Osteocyte (in vitro differentiated cells): ENCODE data around the gene VPS13A. TPM values are rescaled to one million over a fixed set of nuclear protein-coding genes. Genes with fewer than 3 reads are reported as not detected.

Source experiments
- DNase-seq: peaks from one replicate; pipeline ENCODE4 v3.0.0; 2021; ENCODE audit warnings: mixed read lengths; ENCODE audit not compliant: unreplicated experiment; ENCODE audit errors: extremely low spot score
- H3K27ac Mint-ChIP-seq: one replicate; pipeline ENCODE4 v1.8.0; 2021; ENCODE audit warnings: mild to moderate bottlenecking, mixed read lengths; ENCODE audit not compliant: unreplicated experiment
- H3K27me3 Mint-ChIP-seq: one replicate; pipeline ENCODE4 v1.8.0; 2021; ENCODE audit warnings: mixed read lengths; ENCODE audit not compliant: unreplicated experiment
- H3K36me3 Mint-ChIP-seq: one replicate; pipeline ENCODE4 v1.8.0; 2021; ENCODE audit warnings: mixed read lengths; ENCODE audit not compliant: unreplicated experiment
- H3K4me1 Mint-ChIP-seq: one replicate; pipeline ENCODE4 v1.8.0; 2021; ENCODE audit warnings: mixed read lengths; ENCODE audit not compliant: unreplicated experiment
- H3K4me3 Mint-ChIP-seq: one replicate; pipeline ENCODE4 v1.8.0; 2021; ENCODE audit warnings: mild to moderate bottlenecking, moderate library complexity, mixed read lengths; ENCODE audit not compliant: unreplicated experiment
- H3K9me3 Mint-ChIP-seq: one replicate; pipeline ENCODE4 v1.8.0; 2021; ENCODE audit warnings: mixed read lengths; ENCODE audit not compliant: unreplicated experiment
- CTCF ChIP-seq: fragments of 200-600 bp; sonication (generic); IDR thresholded peaks from 2 replicates; pipeline ENCODE4 v1.5.0; 2021; ENCODE audit warnings: antibody characterized with exemption, mild to moderate bottlenecking, moderate library complexity
- total RNA-seq: library from RNA; stranded (reverse); gene quantifications from 2 replicates; pipeline ENCODE4 v1.2.1, GENCODE V29; 2021

Gene VPS13A
- total RNA-seq, 1 donor from 2014 or later = 31.4 TPM

- Mint-ChIP-seq H3K9me3 (peaks cover 13% of the 10 kb centered on the region), H3K4me3 (no peak overlapping the region), H3K4me1 (peaks cover 23% of the 10 kb centered on the region), H3K36me3 (no peaks in the 10 kb centered on the region), H3K27me3 (peaks cover 10% of the 10 kb centered on the region), H3K27ac (no peak overlapping the region)
- no peak for DNase-seq
- no peak for TF ChIP-seq CTCF
These were observed 272.7 kb downstream of the VPS13A start for GRCh38 chr9:77450085-77450475.

- H3K27me3 Mint-ChIP-seq = peaks cover 7% of the 10 kb centered on the region
- H3K4me3 Mint-ChIP-seq = no peak overlapping the region
- peaks cover 13% of the 10 kb centered on the region for H3K9me3 Mint-ChIP-seq
- no peaks in the 10 kb centered on the region for H3K36me3 Mint-ChIP-seq
- peaks cover 23% of the 10 kb centered on the region for H3K4me1 Mint-ChIP-seq
- no peak for DNase-seq
- no peak for TF ChIP-seq CTCF
- H3K27ac Mint-ChIP-seq = no peak overlapping the region
These were observed 274.2 kb downstream of the VPS13A start for GRCh38 chr9:77451507-77451906.

DNA sequence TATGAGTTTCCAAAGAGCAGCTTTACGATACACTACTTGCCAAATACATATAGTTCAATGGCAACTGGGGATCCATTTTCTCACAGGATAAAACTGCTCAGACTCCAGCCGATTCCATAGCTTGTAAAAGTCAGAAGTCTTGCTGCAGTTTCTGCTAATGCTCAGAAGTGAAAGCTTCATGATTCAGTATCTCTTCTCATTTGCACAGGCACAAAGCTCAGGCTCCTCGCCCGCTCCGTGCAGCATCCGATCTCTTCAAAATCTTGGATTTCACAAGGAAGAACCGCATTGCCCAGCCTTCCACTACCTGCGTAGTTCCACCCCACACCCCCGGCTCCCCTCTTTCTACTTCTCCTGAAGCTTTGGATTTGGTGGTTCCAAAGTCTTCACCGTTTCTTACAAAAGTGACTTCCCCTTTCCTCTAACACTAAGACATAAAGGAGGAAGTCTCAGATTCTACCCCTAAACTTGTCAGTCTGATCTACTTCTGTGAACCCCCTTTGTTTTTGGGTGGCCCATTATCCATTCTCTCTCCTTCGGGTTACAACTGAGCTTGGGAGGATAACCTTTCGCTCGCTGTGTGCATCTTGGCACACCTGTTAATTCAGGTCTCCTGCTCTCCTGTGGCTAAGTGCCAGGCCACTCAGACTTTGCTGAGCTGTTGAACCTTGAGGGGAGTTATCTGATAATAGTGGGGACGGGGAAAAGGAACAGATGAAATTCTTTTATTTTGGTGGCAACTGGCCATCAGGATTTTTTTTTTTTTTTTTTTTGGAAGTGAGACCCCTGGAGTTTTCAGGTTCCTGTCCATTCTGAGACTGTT is 276.7 kb downstream of the VPS13A start:
- TF ChIP-seq CTCF = no peak
- H3K36me3 Mint-ChIP-seq = no peaks in the 10 kb centered on the region
- peaks cover 37% of the 10 kb centered on the region for H3K4me1 Mint-ChIP-seq
- peaks cover 10% of the 10 kb centered on the region for H3K9me3 Mint-ChIP-seq
- H3K4me3 Mint-ChIP-seq = no peak overlapping the region
- DNase-seq = no peak
- H3K27ac Mint-ChIP-seq = peak overlapping the region; percentile 29
- peaks cover 5% of the 10 kb centered on the region for H3K27me3 Mint-ChIP-seq

- H3K9me3 Mint-ChIP-seq = peaks cover 10% of the 10 kb centered on the region
- H3K36me3 Mint-ChIP-seq = no peaks in the 10 kb centered on the region
- no peak for TF ChIP-seq CTCF
- H3K4me3 Mint-ChIP-seq = no peak overlapping the region
- H3K27ac Mint-ChIP-seq = peak overlapping the region; percentile 29
- H3K27me3 Mint-ChIP-seq = peaks cover 5% of the 10 kb centered on the region
- H3K4me1 Mint-ChIP-seq = peaks cover 31% of the 10 kb centered on the region
- no peak for DNase-seq
These were observed 277.3 kb downstream of the VPS13A start for GRCh38 chr9:77454663-77455062.

GRCh38 chr9:77455312-77455927 is 278.1 kb downstream of the VPS13A start:
- TF ChIP-seq CTCF = peak; percentile 24
- Mint-ChIP-seq H3K4me3 (no peak overlapping the region), H3K27ac (no peak overlapping the region), H3K9me3 (peaks cover 10% of the 10 kb centered on the region), H3K4me1 (peaks cover 23% of the 10 kb centered on the region), H3K27me3 (peaks cover 5% of the 10 kb centered on the region), H3K36me3 (no peaks in the 10 kb centered on the region)
- DNase-seq = no peak
